IMR-90 (cell line): ENCODE data around the gene TOE1. TPM values are rescaled to one million over a fixed set of nuclear protein-coding genes. Genes with fewer than 3 reads are reported as not detected.

Experiments
- ATAC-seq: fragments of 200-7000 bp; cut with Tn5 transposase; 2 replicates; pipeline ENCODE4 v1.9.1; 2020; ENCODE audit warnings: low read depth, mild to moderate bottlenecking, moderate library complexity
- BruUV-seq: library from RNA; stranded (reverse); fragments of 400-500 nt; replicated peaks from 2 replicates; lab custom pipeline; 2021; lab: Mats Ljungman, UMichigan
- CTCF ChIA-PET: fragments of 300-600 bp; formaldehyde crosslinking; extraction: SDS; loops from one replicate; lab custom pipeline; 2021; ENCODE audit warnings: antibody characterized with exemption; lab: Yijun Ruan, JAX
- POLR2A ChIA-PET: fragments of 300-600 bp; sonication (Branson Sonifier 250); formaldehyde crosslinking; loops from one replicate; lab custom pipeline; 2022; ENCODE audit warnings: antibody characterized with exemption; ENCODE audit not compliant: unreplicated experiment; lab: Charles Lee
- DNase-seq: peaks from one replicate; pipeline ENCODE4 v3.0.0; 2013
- H2AFZ ChIP-seq: replicated peaks from 2 replicates; pipeline ENCODE3; 2013; ENCODE audit warnings: low read length, mild to moderate bottlenecking; ENCODE audit not compliant: poor library complexity
- H2AK5ac ChIP-seq: 2 replicates; pipeline ENCODE4 v1.6.1; 2013; ENCODE audit warnings: low read depth, low read length, inconsistent platforms
- H2AK9ac ChIP-seq: replicated peaks from 2 replicates; pipeline ENCODE3; 2013; ENCODE audit warnings: mild to moderate bottlenecking, low read depth, low read length, moderate library complexity; ENCODE audit not compliant: poor library complexity
- H2BK120ac ChIP-seq: 2 replicates; pipeline ENCODE4 v1.6.1; 2013; ENCODE audit warnings: low read depth, low read length, inconsistent platforms
- H2BK15ac ChIP-seq: 3 replicates; pipeline ENCODE4 v1.6.1; 2013; ENCODE audit warnings: low read depth, low read length, inconsistent platforms
- H2BK20ac ChIP-seq: 2 replicates; pipeline ENCODE4 v1.6.1; 2013; ENCODE audit warnings: low read depth, mild to moderate bottlenecking, inconsistent platforms, low read length, moderate library complexity
- H2BK5ac ChIP-seq: 2 replicates; pipeline ENCODE4 v1.6.1; 2013; ENCODE audit warnings: mild to moderate bottlenecking, low read depth, low read length, inconsistent platforms; ENCODE audit not compliant: poor library complexity, severe bottlenecking
- H3K14ac ChIP-seq: replicated peaks from 2 replicates; pipeline ENCODE4 v1.6.1; 2013; ENCODE audit warnings: low read depth, low read length, inconsistent platforms
- H3K18ac ChIP-seq: 2 replicates; pipeline ENCODE4 v1.6.1; 2013; ENCODE audit warnings: low read depth, low read length, control low read depth
- H3K23ac ChIP-seq: 2 replicates; pipeline ENCODE4 v1.6.1; 2013; ENCODE audit warnings: low read depth, low read length, inconsistent platforms
- H3K27ac ChIP-seq: 2 replicates; pipeline ENCODE4 v1.5.1; 2013; ENCODE audit warnings: mild to moderate bottlenecking, control low read depth, low read length; ENCODE audit not compliant: insufficient read depth
- H3K27me3 ChIP-seq: 2 replicates; pipeline ENCODE4 v1.6.1; 2013; ENCODE audit warnings: low read length; ENCODE audit not compliant: control insufficient read depth, insufficient read depth
- H3K36me3 ChIP-seq: 2 replicates; pipeline ENCODE4 v1.6.1; 2013; ENCODE audit warnings: low read length, mixed read lengths; ENCODE audit not compliant: control insufficient read depth, insufficient read depth
- H3K4ac ChIP-seq: 2 replicates; pipeline ENCODE4 v1.6.1; 2013; ENCODE audit warnings: low read depth, low read length, inconsistent platforms
- H3K4me1 ChIP-seq: 2 replicates; pipeline ENCODE4 v1.6.1; 2013; ENCODE audit warnings: low read length, mixed read lengths; ENCODE audit not compliant: control insufficient read depth, insufficient read depth
- H3K4me2 ChIP-seq: 2 replicates; pipeline ENCODE4 v1.6.1; 2013; ENCODE audit warnings: low read depth, mild to moderate bottlenecking, control low read depth, low read length, moderate library complexity
- H3K4me3 ChIP-seq: 2 replicates; pipeline ENCODE4 v1.5.1; 2013; ENCODE audit warnings: low read depth, mild to moderate bottlenecking, control low read depth, low read length, moderate library complexity; ENCODE audit not compliant: insufficient read depth
- H3K56ac ChIP-seq: 2 replicates; pipeline ENCODE4 v1.6.1; 2013; ENCODE audit warnings: low read length, inconsistent platforms; ENCODE audit not compliant: insufficient read depth; ENCODE audit errors: extremely low read depth
- H3K79me1 ChIP-seq, 2 experiments: 2 replicates each; pipeline ENCODE4 v1.6.1; 2013; ENCODE audit warnings: low read length in 2 of 2, inconsistent platforms in 1 of 2, low read depth in 1 of 2
- H3K9ac ChIP-seq: 2 replicates; pipeline ENCODE4 v1.6.1; 2013; ENCODE audit warnings: low read depth, low read length, control low read depth
- H3K9me1 ChIP-seq: 2 replicates; pipeline ENCODE4 v1.6.1; 2013; ENCODE audit warnings: low read length, inconsistent platforms; ENCODE audit not compliant: insufficient read depth
- H3K9me3 ChIP-seq: 2 replicates; pipeline ENCODE4 v1.6.1; 2013; ENCODE audit warnings: low read length; ENCODE audit not compliant: control insufficient read depth, insufficient read depth
- H4K20me1 ChIP-seq: 2 replicates; pipeline ENCODE4 v1.6.1; 2013; ENCODE audit warnings: low read length, inconsistent platforms; ENCODE audit not compliant: insufficient read depth
- H4K5ac ChIP-seq: 2 replicates; pipeline ENCODE4 v1.6.1; 2013; ENCODE audit warnings: mild to moderate bottlenecking, low read depth, low read length, control low read depth
- H4K8ac ChIP-seq, 2 experiments: 2 replicates each; pipeline ENCODE4 v1.6.1; 2013; ENCODE audit warnings: low read depth in 2 of 2, low read length in 2 of 2, control low read depth in 1 of 2, inconsistent platforms in 1 of 2
- H4K91ac ChIP-seq: 2 replicates; pipeline ENCODE4 v1.6.1; 2013; ENCODE audit warnings: low read depth, low read length, inconsistent platforms; ENCODE audit not compliant: insufficient read depth
- BHLHE40 ChIP-seq: fragments of 150-350 bp; IDR thresholded peaks from 2 replicates; pipeline ENCODE4 v1.6.1; 2016; ENCODE audit warnings: mild to moderate bottlenecking, low read depth, low read length
- FOS ChIP-seq: fragments of 150-350 bp; IDR thresholded peaks from 2 replicates; pipeline ENCODE4 v1.6.1; 2016; ENCODE audit warnings: low read depth, low read length
- MAZ ChIP-seq: IDR thresholded peaks from 2 replicates; pipeline ENCODE4 v1.6.1; 2012; ENCODE audit warnings: low read depth, mild to moderate bottlenecking, low read length, improper control_type of control experiment, moderate library complexity, borderline replicate concordance
- NFE2L2 ChIP-seq: fragments of 150-350 bp; IDR thresholded peaks from 2 replicates; pipeline ENCODE4 v1.6.1; 2016; ENCODE audit warnings: low read depth, mild to moderate bottlenecking, low read length
- POLR2A ChIP-seq: IDR thresholded peaks from 2 replicates; pipeline ENCODE4 v1.6.1; 2012; ENCODE audit warnings: mild to moderate bottlenecking, low read depth, low read length
- RCOR1 ChIP-seq: IDR thresholded peaks from 2 replicates; pipeline ENCODE4 v1.6.1; 2012; ENCODE audit warnings: mild to moderate bottlenecking, low read length, improper control_type of control experiment; ENCODE audit not compliant: insufficient replicate concordance
- SMC3 ChIP-seq: fragments of 150-350 bp; IDR thresholded peaks from 2 replicates; pipeline ENCODE4 v1.6.1; 2016; ENCODE audit warnings: low read depth, mild to moderate bottlenecking, antibody characterized with exemption, low read length, moderate library complexity
- WGBS, 2 experiments: methylation state at CpG; one replicate each; pipeline versions ENCODE4 v1.1.5 to v1.1.7; 2013; ENCODE audit warnings: missing lambda C conversion rate in 2 of 2; ENCODE audit not compliant: insufficient read length in 1 of 2; ENCODE audit errors: extremely low coverage in 2 of 2; 5-methylcytosine and 5-hydroxymethylcytosine counted together
- dilution Hi-C: fragments of 300-500 bp; cut with HindIII; formaldehyde crosslinking; loops from one replicate; pipeline ENCODE4 v1.14.3; 2018; ENCODE audit warnings: low sequenced_read_pairs; ENCODE audit not compliant: unreplicated experiment
- in situ Hi-C: fragments of 300-500 bp; cut with MboI; formaldehyde crosslinking; loops from 3 replicates; pipeline ENCODE4 v1.14.3; 2019; ENCODE audit warnings: low sequenced_read_pairs, inconsistent platforms, mixed read lengths
- intact Hi-C: fragments of 100-400 bp; cut with micrococcal nuclease; formaldehyde crosslinking; loops from 2 replicates; pipeline ENCODE4 v1.10.0; 2022
- polyA plus RNA-seq, 3 experiments: library from polyadenylated mRNA; depleted of rRNA; stranded (reverse); fragments of >200 nt; gene quantifications; 2 replicates each; pipeline ENCODE4 v1.2.3, GENCODE V29; 2012; ENCODE audit warnings: low replicate concordance in 1 of 3
- total RNA-seq: library from RNA; depleted of rRNA; stranded (reverse); fragments of >200 nt; gene quantifications from 2 replicates; pipeline ENCODE4 v1.2.3, GENCODE V29; 2012
- TF ChIP-seq, protein P1 (sequence below): fragments of 150-350 bp; IDR thresholded peaks from 2 replicates; pipeline ENCODE4 v1.6.1; 2016; ENCODE audit warnings: low read depth, mild to moderate bottlenecking, low read length, moderate library complexity, borderline replicate concordance
- TF ChIP-seq, protein P2 (sequence below): fragments of 150-350 bp; IDR thresholded peaks from 2 replicates; pipeline ENCODE4 v1.6.1; 2017; ENCODE audit warnings: mild to moderate bottlenecking, antibody characterized with exemption, low read length, low read depth

Gene TOE1
- total and polyA plus RNA-seq, 2 of the 4 experiments (the other 2 are of a cell fraction) = 15.5 to 18.6 TPM

DNA sequence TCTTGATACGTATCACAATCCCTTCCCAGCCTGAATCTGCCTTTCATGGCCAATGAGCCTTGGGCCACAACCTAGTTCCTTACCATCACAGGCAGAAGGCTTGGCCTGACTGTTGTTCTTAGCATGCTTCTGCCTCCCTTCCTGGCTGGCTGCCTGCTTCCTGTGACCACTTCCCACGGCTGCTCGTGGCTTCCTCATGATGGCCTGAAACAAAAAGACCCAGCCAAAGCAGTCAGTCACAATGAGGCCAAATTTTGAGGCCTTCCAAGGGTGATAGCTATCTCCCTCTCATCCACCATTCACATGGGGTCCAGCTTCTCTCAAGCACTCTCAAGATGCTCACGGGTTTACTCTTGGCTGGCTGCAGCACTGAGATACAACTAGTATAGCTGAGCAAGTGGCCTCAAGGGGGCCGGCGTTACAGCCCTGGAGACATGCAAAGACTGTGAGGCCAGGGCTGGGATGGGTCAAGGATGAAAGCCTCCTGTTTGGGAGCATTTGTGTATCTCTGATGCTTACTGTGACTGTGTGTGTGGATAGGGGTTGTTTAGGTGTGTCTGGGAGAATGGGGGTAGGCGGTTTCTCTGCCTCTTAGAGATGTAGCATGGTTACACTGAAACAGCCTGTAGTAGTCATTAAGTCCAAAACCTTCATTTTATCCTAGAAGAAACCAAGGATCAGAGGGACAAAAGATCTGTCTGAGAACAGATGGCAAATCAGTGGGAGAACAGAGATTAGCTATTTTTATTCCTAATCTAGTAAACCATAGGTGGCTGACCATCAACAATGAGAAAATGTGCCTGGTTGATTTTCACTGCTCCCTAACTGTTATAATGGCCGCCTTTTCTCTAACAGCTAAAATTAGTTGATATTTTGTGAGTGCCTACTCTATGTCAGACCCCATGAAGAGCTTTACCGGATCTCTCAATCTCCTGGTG, 5.4 kb upstream of the TOE1 start (continued):
- no peak for TF ChIP-seq BHLHE40

DNA sequence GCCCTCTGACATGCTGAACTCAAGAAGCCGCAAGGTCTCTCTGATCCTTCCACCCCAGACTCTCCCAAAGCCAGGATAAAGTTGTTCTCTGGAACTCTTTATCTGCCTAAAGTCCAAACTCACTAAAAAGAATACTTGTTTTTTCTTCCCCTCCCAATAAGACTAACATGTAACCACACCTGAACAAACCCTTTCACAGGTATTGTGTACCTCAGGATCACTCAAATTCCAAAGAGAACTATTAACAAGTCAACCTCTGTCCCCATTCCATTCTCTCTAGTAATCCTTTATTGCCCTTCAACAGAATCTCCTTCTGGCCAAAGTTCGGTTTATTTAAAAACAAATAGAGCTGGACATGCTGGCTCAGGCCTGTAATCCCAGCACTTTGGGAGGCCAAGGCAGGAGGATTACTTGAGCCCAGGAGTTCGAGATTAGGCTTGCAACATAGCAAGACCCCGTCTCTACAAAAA, 4.1 kb upstream of the TOE1 start:
- dilution Hi-C loops = no loop called here
- 88% methylated on average over 2 of the region's 4 CpGs; no CpG with 5 or more reads in 1 of the 2 experiments for WGBS, 2 experiments
- Histone ChIP-seq H2AK9ac (no peak overlapping the region), H3K9me1 (peaks cover 8% of the 10 kb centered on the region), H4K8ac (no peak overlapping the region), H3K9me3 (no peaks in the 10 kb centered on the region), H3K56ac (no peak overlapping the region), H3K36me3 (peaks cover 15% of the 10 kb centered on the region), H3K4me2 (no peak overlapping the region), H2BK120ac (no peak overlapping the region), H2AK5ac (no peak overlapping the region), H2BK20ac (no peak overlapping the region), H4K5ac (no peak overlapping the region), H3K4me1 (peaks cover 5% of the 10 kb centered on the region; the same call in 1 of the 2 replicates), H3K4ac (no peak overlapping the region), H3K23ac (no peak overlapping the region), H3K27ac (no peak overlapping the region), H3K27me3 (no peaks in the 10 kb centered on the region), H2AFZ (no peak overlapping the region), H3K79me1 (peaks cover 11 to 22% of the 10 kb centered on the region in 2 experiments), H2BK5ac (no peak overlapping the region), H4K20me1 (no peaks in the 10 kb centered on the region; the same call in 1 of the 2 replicates), H4K91ac (no peak overlapping the region), H3K9ac (no peak overlapping the region), H3K14ac (no peak overlapping the region), H3K18ac (no peak overlapping the region), H3K4me3 (no peak overlapping the region), H2BK15ac (no peak overlapping the region)
- ChIA-PET POLR2A (no interaction called here), CTCF (no interaction called here)
- ATAC-seq (no peak), DNase-seq (no peak)
- no peak for TF ChIP-seq SMC3
- TF ChIP-seq POLR2A = no peak
- TF ChIP-seq, protein P1, sequence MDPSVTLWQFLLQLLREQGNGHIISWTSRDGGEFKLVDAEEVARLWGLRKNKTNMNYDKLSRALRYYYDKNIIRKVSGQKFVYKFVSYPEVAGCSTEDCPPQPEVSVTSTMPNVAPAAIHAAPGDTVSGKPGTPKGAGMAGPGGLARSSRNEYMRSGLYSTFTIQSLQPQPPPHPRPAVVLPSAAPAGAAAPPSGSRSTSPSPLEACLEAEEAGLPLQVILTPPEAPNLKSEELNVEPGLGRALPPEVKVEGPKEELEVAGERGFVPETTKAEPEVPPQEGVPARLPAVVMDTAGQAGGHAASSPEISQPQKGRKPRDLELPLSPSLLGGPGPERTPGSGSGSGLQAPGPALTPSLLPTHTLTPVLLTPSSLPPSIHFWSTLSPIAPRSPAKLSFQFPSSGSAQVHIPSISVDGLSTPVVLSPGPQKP = no peak
- no peak for TF ChIP-seq NFE2L2
- no peak for TF ChIP-seq FOS
- no peak for TF ChIP-seq MAZ
- TF ChIP-seq, protein P2, sequence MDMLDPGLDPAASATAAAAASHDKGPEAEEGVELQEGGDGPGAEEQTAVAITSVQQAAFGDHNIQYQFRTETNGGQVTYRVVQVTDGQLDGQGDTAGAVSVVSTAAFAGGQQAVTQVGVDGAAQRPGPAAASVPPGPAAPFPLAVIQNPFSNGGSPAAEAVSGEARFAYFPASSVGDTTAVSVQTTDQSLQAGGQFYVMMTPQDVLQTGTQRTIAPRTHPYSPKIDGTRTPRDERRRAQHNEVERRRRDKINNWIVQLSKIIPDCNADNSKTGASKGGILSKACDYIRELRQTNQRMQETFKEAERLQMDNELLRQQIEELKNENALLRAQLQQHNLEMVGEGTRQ = no peak
- TF ChIP-seq RCOR1 = no peak
- intact Hi-C loops = no loop called here
- in situ Hi-C loops = no loop called here
- no TSS peak for BruUV-seq
